ENCODE results near the gene NUF2.
"Not testable (repeated sequence)": the region's sequence is repeated elsewhere in the genome, so short reads cannot be mapped to it uniquely, and the experiment has no call there.

Gene NUF2

DNA sequence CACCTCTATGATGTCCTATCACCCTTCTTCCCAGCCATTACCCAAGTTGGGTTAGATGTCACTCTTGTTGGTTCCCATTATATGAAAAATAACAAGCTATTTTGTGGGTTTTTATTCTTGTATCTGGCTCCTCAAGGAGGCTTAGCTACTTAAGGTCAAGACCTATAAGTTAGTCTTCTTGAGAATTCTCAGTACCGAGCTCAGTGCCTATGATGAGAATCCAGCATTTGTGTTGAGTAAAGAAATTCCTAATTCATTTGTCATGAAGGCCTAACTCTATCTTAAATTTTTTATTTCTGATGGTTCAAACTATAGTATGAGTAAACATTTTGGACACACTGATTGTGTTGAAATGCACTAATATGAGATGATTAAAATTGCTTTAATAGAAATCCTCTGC, 15.9 kb downstream of the NUF2 start:
- DNase-seq: no peak

DNA sequence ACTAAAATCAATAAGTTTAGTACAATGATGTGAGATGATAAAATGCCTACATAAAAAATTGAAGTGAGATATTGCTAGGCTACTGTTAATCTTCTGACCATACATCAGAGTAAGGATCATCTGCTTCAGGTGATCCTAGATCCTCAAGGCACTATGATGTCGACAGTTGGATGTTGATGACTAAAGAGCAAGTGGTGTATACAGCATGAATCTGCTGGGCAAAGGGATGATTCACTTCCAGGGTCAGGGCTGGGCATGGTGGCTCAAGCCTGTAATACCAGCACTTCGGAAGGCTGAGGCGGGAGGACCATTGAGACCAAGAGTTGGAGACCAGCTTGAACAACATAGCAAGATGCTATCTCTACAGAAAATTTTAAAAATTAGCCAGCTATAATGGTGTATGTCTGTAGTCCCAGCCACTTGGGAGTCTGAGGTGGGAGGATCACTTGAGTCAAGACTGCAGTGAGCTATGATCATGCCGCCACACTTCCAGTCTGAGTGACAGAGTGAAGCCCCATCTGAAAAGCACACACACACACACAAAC, 24.6 kb downstream of the NUF2 start:
- no peak for DNase-seq

DNA sequence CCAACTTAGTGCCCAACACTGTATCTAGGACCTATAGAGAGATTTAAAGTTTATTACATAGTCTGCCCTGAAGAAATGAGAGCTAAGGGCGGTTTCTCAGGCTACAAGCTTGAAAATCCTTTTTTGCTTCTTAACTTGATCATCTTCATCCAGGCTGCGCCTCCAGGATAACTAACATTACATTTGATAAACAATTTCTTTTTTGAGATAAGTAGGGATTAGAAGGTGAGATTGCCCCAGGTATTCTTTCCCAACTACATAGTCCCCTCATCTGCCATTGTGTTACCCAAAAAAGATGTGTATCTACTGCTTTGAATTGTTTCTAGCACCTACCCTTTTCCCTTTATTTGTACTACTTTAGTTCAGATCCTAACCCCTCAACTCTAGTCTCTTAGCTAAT, 25.4 kb downstream of the NUF2 start:
- no peak for DNase-seq

DNA sequence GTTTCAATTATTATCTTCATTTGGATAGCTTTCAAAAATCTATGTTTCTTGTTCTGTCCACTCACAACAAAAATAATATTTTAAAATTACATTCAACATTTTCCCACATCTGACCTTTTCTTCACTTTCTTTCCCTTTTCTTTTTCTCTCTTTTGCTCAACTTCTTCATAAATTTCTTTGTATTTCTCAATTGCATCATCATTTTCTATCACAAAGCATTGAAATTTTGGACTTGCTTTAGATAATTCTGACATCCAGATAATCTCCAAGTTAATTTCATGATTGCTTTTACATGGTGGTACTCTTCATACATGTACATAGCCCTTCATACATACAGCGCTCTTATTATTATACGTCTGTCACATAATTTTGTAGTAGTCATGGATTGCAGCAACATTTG, 30.2 kb downstream of the NUF2 start:
- no peak for DNase-seq

DNA sequence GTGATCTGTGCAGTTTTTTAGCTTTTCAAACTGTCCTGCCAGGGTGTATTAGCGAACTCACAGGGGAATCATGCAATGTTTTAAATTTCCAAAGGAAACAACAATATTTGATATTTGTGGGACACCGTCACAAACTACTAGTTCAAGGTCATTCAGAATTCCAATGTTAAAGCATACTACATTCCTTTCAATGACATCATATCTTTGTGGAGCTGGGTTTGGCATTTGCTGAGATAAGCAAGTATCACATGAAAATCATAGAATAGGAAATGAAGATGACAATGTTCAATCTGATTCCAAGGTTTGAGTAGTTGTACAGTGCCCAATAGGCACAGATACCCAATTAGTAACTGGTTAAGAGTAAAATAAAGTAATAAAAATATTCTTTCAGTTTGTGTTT, 35.6 kb downstream of the NUF2 start:
- no peak for DNase-seq

DNA sequence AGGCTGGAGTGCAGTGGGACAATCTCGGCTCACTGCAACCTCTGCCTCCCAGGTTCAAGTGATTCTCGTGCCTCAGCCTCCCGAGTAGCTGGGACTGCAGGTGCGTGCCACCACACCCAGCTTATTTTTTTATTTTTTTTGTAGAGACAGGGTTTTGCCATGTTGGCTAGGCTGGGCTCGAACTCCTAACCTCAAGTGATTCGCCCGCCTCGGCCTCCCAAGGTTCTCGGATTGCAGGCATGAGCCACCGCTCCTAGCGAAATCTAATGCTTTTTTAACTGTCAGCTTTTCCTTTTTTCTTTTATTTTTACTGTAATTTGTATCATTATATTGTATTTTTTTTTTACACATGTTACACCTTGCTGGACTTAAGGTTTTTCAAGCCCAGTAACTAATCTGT, 36.4 kb downstream of the NUF2 start:
- not testable (repeated sequence) for DNase-seq

DNA sequence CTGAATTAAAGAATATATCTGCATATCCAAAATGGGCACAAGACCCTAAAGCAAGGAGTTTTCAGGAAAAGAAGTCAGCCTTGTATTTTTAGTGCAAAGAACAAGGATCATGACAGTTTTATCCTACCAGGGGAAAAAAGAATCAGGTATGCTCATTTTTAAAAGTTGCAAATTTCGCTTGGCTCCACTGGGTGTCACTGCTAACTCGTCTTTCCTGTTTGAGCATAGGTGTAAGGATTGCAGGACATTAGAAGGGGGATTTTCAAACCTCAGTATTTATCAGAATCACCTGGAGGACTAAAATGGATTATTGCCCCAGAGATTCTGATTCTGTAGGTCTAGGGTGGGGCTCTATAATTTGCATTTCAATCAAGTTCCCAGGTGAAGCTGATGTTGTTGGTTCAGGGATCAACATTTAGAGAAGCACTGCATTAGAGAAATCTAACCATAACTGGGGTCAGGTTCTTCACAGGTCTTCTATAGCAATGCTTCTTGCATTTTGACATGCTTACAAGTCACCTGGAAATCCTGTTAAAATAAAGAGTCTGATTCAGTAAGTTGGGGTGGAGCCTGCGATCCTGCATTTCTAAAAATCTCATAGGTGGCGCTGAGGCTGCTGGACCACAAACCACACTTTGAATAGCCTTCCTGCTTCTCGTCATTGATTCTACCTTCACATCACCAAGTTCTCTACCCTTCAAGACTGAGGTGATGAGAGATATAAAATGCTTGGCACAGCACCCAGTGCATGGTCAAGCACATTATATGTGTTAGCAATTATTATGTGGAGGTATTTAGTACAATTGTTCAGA, 39.6 kb downstream of the NUF2 start:
- peak; percentile 14 for DNase-seq

DNA sequence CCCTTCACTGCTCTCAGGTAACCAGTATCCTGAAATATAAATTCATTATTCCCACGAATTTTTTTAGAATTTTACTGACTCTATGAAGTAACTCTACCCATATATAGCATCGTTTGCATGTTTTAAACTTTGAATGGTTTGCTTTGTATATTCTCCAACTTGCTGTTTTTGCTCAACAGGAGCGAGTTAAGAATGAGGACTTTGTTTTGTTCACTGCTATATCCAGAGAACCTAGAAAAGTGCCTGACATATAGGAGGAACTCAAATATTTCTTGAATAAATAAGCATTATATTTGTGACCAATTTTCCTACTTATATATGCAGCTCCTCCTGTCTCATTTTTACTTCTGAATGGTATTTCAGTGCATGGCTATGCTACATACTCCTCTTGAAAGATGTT, 43.4 kb downstream of the NUF2 start:
- no peak for DNase-seq

DNA sequence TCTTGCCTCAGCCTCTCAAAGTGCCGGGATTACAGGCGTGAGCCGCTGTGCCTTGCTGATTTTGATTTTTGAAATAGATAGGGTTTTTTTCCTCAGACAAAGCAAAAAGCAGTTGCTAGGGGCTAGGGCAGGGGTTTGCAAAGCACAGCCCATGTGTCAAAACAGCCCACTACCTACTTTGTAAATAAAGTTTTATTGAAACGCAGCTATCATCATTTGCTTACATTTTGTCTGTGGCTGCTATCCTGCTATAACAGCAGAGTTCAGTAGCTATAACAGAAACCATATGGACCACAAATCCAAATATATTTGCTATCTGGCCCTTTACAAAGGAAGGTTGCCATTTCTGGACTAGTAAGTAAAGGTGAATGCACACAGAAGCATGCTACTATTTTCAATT, 44.8 kb downstream of the NUF2 start:
- DNase-seq: no peak

DNA sequence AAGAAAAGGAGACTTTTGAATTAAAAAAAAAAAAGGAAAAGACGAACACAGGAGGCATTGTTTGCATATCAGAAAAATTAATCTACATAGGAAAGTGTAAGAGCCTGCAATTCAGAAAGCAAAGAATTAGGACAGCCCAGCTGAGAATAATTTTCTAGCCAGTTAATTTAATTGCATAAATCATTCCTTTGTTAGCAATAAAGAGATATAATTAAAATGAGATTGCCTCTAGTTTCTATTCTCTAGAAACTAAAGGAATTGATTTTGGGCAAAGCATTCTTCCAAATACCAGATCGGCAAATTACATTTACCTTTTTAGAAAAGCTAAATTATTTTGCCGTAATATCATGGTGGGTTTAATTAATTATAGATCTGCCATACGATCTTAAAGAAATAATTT, 46.0 kb downstream of the NUF2 start:
- DNase-seq: no peak

DNA sequence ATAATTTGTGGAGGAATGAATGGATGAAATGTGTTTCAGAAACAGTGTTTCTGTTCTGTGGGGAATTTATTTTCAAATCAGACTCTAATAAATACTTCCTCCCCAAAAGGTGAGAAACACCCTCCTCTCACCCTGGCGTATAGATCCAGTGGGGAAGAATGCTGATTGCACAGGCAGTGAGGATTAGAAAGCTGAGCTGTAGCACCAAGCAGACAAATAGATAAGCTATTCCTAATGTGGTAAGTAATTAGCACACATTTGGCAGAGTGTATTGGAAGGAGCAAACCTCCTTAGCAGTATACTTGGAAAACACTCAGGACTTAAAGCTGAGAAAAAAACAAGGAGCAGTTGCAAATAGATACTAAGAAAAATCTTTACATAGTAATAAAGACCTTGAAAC, 50.8 kb downstream of the NUF2 start:
- no peak for DNase-seq

DNA sequence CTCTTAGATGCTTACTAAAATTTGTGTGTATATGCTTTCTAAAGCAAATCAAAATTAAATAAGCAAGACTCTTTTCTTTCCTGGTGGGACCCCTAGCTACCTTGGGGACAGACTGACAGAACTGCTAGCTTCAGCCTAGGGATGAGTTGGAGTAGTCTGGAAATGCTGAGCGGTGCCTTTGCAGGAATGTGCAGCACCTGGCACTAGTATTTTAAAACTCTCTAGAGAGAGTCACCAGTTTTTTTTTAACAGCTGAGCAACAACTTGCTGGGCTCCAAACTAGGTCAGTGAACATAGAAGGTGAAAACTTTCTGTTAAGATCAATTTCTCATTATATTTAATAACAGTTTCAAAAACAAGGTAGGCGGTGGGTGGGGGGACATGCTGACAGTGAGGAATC, 56.8 kb downstream of the NUF2 start:
- DNase-seq: no peak

DNA sequence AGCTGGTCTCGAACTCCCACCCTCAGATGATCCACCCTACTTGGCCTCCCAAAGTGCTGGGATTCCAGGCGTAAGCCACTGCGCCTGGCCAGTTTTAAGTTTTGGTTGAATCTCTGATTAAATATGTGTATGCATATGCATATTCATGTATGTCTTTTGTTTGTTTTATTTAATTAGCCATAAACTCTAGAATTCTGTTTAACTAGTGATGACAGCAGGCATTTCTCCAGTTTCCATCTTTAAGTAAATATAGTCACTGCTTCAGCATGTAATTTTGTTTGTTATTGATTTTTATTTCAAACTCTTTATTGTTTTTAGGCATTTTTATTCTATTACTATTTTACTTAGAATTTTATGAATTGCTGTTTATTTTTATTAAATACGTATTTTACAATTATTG, 58.0 kb downstream of the NUF2 start:
- no peak for DNase-seq

DNA sequence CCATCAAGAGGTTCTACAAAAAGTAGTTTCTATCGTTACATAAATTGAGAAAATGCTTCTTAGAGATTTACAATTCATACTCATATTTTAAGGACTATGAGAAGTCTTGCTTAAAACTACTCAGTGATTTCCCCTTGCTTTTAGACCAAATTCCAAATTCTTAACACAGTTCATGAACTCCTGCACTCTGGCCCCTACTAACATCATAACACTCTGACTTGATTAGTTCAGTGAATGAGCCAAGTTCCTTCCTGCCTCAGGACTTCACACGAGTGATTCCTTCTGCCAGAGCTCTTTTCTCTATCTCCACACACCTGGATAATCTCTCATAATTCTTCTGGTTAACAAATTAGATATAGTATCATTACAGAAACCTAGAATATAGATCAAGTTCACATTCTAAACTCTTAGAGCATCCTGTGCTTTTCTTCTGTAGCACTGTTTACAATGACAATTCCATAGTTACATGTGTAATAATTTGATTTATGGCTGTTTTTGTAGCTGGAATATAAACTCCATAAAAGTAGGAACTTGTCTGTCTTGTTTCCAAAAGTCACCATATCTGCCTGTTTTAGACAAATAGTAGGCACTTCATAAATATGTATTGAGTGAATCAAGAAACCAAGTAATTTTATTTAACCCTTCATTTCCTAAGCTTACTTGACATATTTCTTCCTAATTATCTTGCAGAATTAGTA, 59.9 kb downstream of the NUF2 start:
- DNase-seq: no peak

DNA sequence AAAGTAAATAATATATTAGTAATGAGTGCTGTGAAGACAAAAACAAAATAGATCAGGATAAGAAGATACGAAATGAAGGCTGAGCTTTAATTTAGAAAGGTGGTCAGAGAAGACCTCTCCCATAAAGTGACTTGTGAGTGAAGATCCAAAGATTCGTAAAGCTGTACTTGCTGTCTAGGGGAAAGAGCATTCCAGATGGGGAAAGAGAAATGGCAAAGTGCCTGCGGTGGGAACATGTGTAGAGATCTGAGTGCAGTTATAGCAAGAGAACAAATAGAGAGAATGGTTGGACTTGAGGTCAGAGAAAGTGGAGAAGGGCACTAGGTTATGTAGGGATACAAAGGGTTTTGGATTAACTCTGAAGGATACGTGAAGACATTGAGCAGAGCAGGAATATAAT, 60.6 kb downstream of the NUF2 start:
- DNase-seq: no peak

DNA sequence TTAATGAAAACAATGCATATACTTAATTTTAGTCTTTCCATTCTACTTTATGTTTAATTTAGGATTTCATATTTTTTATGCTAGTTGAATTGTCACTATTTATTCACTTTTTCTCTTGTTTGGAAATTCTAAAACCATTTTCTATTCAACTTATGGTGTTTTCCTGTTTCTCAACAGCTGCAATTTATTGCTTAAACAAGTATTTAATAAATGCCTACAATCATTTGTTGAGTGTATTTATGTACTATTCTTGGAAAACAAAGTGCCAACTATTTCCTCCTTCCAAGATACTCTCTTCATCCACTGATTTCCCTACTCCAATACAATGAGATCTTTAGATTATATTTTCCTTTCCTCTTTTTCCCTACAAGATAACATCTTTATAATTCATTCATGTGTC, 65.4 kb downstream of the NUF2 start:
- no peak for DNase-seq

DNA sequence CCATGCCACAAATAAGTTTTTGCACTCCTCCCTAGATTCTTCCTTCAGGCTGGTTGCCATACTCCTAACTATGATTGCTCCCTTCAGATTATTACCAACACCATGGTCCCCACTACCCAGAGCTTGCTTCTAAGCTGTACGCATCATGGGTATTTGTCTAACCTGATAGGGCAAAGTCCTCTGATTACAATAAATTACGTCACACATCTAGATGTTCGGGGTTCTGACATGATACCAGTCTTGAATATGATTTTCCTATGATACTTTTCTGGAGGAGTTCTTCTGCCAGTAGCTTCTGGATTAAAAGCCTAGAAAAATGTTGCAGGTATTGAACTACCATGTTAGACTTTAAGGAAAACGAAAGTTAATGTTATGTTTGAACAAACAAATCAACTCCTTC, 67.2 kb downstream of the NUF2 start:
- DNase-seq: no peak

DNA sequence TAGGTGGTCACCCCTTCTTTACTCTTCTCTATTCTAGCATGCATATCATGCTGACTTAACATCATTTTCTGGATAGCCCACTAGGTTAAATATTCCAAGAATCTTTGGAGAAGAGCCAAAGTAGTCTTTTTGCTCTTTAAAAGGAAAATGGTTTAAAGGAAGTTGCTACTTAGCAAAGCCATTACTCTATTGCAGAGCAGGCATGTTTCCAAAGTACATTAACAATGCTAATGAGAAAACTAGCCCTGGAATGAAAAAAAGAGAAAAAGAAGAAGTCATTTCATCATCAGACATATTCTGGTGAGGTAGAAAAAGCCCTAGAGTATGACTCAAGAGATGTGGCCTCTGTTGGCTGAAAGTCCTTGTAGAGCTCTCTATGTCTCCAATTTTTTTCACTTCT, 74.0 kb downstream of the NUF2 start:
- no peak for DNase-seq

DNA sequence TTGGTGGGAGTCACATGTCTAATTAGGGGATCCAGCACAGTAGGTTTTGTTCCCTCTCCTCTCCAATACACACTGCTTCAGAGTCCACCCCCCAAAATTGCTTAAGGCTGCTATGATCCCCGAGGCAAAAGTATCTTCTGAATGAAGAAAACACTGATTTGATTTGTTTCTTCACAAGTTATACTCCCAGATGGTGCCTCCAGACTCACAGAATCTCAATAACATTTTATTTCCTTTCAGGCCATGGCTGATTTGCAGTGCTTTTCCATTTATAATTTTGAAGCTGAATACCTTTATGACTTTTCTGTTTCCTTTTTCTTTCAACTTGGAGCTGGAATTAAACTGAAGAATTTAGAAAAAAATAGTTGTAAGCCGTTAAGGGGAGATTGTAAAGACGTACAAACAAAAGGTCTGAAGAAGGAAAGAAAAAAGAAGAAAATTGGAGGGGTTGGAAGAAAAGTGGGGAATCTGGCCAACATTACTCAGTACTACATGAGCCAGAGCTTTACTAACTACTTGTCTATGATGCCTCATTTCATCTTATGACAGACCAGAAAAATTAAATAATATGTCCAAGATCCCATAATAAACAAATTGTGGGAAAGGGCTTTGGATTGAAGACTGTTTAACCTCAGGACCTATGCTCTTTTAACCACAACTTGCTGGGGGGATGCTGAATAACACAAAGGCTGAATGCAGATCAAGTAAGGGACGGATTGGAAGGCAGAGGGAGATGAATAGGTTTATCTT, 75.9 kb downstream of the NUF2 start:
- DNase-seq: no peak

DNA sequence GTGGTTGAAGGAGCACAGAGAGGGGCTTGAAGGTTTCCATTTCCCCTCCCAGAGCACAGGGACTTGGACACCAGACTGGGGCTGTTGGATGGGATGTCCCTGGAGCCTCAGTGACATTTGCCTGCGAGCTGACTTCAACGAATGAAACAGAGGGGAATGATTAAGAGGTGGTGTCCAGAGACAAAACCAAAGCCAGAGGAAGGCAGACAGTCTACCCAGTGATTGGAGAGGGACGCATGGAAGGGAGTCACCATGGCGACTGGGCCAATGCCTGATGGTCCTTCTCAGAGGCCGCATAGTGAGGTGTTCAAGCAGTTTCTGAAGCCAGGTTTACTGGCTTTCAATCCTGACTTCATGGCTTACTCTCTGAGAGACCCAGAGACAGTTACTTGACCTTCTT, 77.2 kb downstream of the NUF2 start:
- DNase-seq: no peak

DNA sequence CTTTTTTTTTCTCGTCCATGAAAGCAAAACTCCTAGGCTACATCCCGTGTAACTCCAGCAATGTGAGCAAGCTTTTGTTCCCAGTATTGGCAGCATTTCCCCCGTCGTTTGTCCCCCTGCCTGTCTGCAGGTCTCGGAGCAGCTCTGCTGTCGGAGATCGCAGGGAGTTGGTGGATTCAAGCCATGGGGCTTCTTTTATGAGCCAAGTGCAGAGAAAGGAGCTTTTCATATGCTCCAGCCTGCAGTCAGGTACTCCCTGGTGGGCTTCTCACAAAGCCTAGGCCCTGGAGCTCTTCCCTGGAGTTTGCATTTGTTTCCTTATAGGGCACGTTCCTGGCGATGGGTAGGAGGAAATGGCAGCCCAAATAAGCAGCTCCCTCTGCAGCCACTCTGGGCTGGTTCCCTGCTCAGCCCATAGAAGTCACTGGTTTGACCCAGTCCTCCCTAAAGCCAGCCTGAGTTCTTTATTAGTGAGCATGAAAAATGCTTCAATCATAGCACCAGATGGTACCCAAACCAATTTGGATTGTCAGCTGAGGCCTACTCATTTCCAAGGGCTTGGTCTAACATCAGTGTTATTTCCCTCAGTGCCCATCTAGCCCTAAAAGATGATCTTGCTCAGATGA, 78.3 kb downstream of the NUF2 start:
- DNase-seq: no peak

DNA sequence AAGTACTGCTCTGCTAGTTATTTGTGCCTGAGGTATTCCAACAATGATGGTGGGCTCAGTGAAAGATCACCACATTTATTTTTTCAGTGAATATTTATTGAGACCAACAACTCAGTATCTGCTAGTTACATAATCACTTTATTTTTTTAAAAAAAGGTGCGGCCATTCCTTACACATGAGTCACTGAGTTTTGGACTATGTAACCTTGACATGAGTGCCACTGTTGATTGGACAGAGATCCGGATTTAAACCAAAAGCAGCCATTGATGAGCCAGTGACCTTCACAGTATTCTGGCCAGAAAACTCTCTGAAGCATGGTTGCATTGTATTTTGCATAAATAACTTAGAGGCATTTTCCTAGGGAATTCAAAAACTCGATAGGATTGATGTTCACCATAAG, 79.5 kb downstream of the NUF2 start:
- no peak for DNase-seq

All from CD4-positive, alpha-beta T cell treated with Interleukin-4 for 4 hours (primary cell).